Measurements from ENCODE around the gene NEGR1.

The NEGR1 gene

GRCh38 chr1:71881611-71882010 lies 400.7 kb downstream of the NEGR1 start:
- peaks cover 8% of the 10 kb centered on the region for H3K4me1 Mint-ChIP-seq (ENCODE audit: low read depth)
- no peak overlapping the region for H3K4me3 Mint-ChIP-seq
- H3K36me3 Mint-ChIP-seq (ENCODE audit: low read depth), result no peaks in the 10 kb centered on the region
- no peaks in the 10 kb centered on the region for H3K9me3 Mint-ChIP-seq
- no peaks in the 10 kb centered on the region for H3K27me3 Mint-ChIP-seq
- H3K27ac Mint-ChIP-seq, result no peak overlapping the region

GRCh38 chr1:71869326-71869725 lies 413.0 kb downstream of the NEGR1 start:
- H3K36me3 Mint-ChIP-seq (ENCODE audit: low read depth), result no peaks in the 10 kb centered on the region
- no peaks in the 10 kb centered on the region for H3K4me1 Mint-ChIP-seq (ENCODE audit: low read depth)
- H3K27ac Mint-ChIP-seq, result no peak overlapping the region
- no peak overlapping the region for H3K4me3 Mint-ChIP-seq
- H3K9me3 Mint-ChIP-seq, result no peaks in the 10 kb centered on the region
- H3K27me3 Mint-ChIP-seq, result no peaks in the 10 kb centered on the region

GRCh38 chr1:71862756-71863155 lies 419.6 kb downstream of the NEGR1 start:
- Mint-ChIP-seq H3K27me3 (no peaks in the 10 kb centered on the region), H3K9me3 (peaks cover 10% of the 10 kb centered on the region), H3K4me3 (no peak overlapping the region), H3K36me3 (ENCODE audit: low read depth) (no peaks in the 10 kb centered on the region), H3K27ac (no peak overlapping the region), H3K4me1 (ENCODE audit: low read depth) (no peaks in the 10 kb centered on the region)

GRCh38 chr1:71861022-71861421 lies 421.3 kb downstream of the NEGR1 start:
- H3K9me3 Mint-ChIP-seq, result peaks cover 10% of the 10 kb centered on the region
- H3K36me3 Mint-ChIP-seq (ENCODE audit: low read depth), result no peaks in the 10 kb centered on the region
- no peak overlapping the region for H3K27ac Mint-ChIP-seq
- H3K4me3 Mint-ChIP-seq, result no peak overlapping the region
- H3K4me1 Mint-ChIP-seq (ENCODE audit: low read depth), result no peaks in the 10 kb centered on the region
- H3K27me3 Mint-ChIP-seq, result no peaks in the 10 kb centered on the region

GRCh38 chr1:71859806-71860205 lies 422.5 kb downstream of the NEGR1 start:
- Mint-ChIP-seq H3K27ac (no peak overlapping the region), H3K27me3 (no peaks in the 10 kb centered on the region), H3K9me3 (peaks cover 10% of the 10 kb centered on the region), H3K4me3 (no peak overlapping the region), H3K36me3 (ENCODE audit: low read depth) (no peaks in the 10 kb centered on the region), H3K4me1 (ENCODE audit: low read depth) (no peaks in the 10 kb centered on the region)

- Mint-ChIP-seq H3K4me3 (no peak overlapping the region), H3K36me3 (ENCODE audit: low read depth) (no peaks in the 10 kb centered on the region), H3K4me1 (ENCODE audit: low read depth) (no peaks in the 10 kb centered on the region), H3K27me3 (no peaks in the 10 kb centered on the region), H3K9me3 (peaks cover 11% of the 10 kb centered on the region), H3K27ac (no peak overlapping the region)
Measured at GRCh38 chr1:71857862-71858261, 424.5 kb downstream of the NEGR1 start.

- Mint-ChIP-seq H3K9me3 (peaks cover 6% of the 10 kb centered on the region), H3K4me3 (no peak overlapping the region), H3K27me3 (no peaks in the 10 kb centered on the region), H3K27ac (no peak overlapping the region), H3K4me1 (ENCODE audit: low read depth) (no peaks in the 10 kb centered on the region), H3K36me3 (ENCODE audit: low read depth) (no peaks in the 10 kb centered on the region)
Measured at GRCh38 chr1:71853360-71853759, 429.0 kb downstream of the NEGR1 start.

GRCh38 chr1:71850936-71851335 lies 431.4 kb downstream of the NEGR1 start:
- Mint-ChIP-seq H3K4me1 (ENCODE audit: low read depth) (no peaks in the 10 kb centered on the region), H3K36me3 (ENCODE audit: low read depth) (no peaks in the 10 kb centered on the region), H3K27ac (no peak overlapping the region), H3K27me3 (no peaks in the 10 kb centered on the region), H3K4me3 (no peak overlapping the region), H3K9me3 (peaks cover 6% of the 10 kb centered on the region)

GRCh38 chr1:71850515-71850914 lies 431.8 kb downstream of the NEGR1 start:
- no peak overlapping the region for H3K27ac Mint-ChIP-seq
- peaks cover 6% of the 10 kb centered on the region for H3K9me3 Mint-ChIP-seq
- H3K27me3 Mint-ChIP-seq, result no peaks in the 10 kb centered on the region
- H3K36me3 Mint-ChIP-seq (ENCODE audit: low read depth), result no peaks in the 10 kb centered on the region
- no peaks in the 10 kb centered on the region for H3K4me1 Mint-ChIP-seq (ENCODE audit: low read depth)
- H3K4me3 Mint-ChIP-seq, result no peak overlapping the region

GRCh38 chr1:71843012-71843411 lies 439.3 kb downstream of the NEGR1 start:
- H3K4me3 Mint-ChIP-seq, result no peak overlapping the region
- no peak overlapping the region for H3K27ac Mint-ChIP-seq
- no peaks in the 10 kb centered on the region for H3K27me3 Mint-ChIP-seq
- no peaks in the 10 kb centered on the region for H3K36me3 Mint-ChIP-seq (ENCODE audit: low read depth)
- no peaks in the 10 kb centered on the region for H3K4me1 Mint-ChIP-seq (ENCODE audit: low read depth)
- H3K9me3 Mint-ChIP-seq, result no peaks in the 10 kb centered on the region

GRCh38 chr1:71839876-71840275 lies 442.5 kb downstream of the NEGR1 start:
- Mint-ChIP-seq H3K9me3 (no peaks in the 10 kb centered on the region), H3K4me1 (ENCODE audit: low read depth) (no peaks in the 10 kb centered on the region), H3K27ac (no peak overlapping the region), H3K27me3 (no peaks in the 10 kb centered on the region), H3K36me3 (ENCODE audit: low read depth) (no peaks in the 10 kb centered on the region), H3K4me3 (no peak overlapping the region)

GRCh38 chr1:71836904-71837303 lies 445.4 kb downstream of the NEGR1 start:
- Mint-ChIP-seq H3K27me3 (no peaks in the 10 kb centered on the region), H3K27ac (no peak overlapping the region), H3K4me3 (no peak overlapping the region), H3K9me3 (no peaks in the 10 kb centered on the region), H3K36me3 (ENCODE audit: low read depth) (no peaks in the 10 kb centered on the region), H3K4me1 (ENCODE audit: low read depth) (no peaks in the 10 kb centered on the region)

GRCh38 chr1:71835442-71835813 lies 446.9 kb downstream of the NEGR1 start:
- Mint-ChIP-seq H3K36me3 (ENCODE audit: low read depth) (no peaks in the 10 kb centered on the region), H3K4me1 (ENCODE audit: low read depth) (no peaks in the 10 kb centered on the region), H3K9me3 (no peaks in the 10 kb centered on the region), H3K27ac (no peak overlapping the region), H3K27me3 (no peaks in the 10 kb centered on the region), H3K4me3 (no peak overlapping the region)

- no peak overlapping the region for H3K27ac Mint-ChIP-seq
- H3K9me3 Mint-ChIP-seq, result no peaks in the 10 kb centered on the region
- H3K4me3 Mint-ChIP-seq, result no peak overlapping the region
- H3K4me1 Mint-ChIP-seq (ENCODE audit: low read depth), result no peaks in the 10 kb centered on the region
- no peaks in the 10 kb centered on the region for H3K36me3 Mint-ChIP-seq (ENCODE audit: low read depth)
- H3K27me3 Mint-ChIP-seq, result no peaks in the 10 kb centered on the region
Measured at GRCh38 chr1:71834601-71835441, 447.5 kb downstream of the NEGR1 start.

- Mint-ChIP-seq H3K27ac (no peak overlapping the region), H3K36me3 (ENCODE audit: low read depth) (no peaks in the 10 kb centered on the region), H3K4me1 (ENCODE audit: low read depth) (no peaks in the 10 kb centered on the region), H3K4me3 (no peak overlapping the region), H3K27me3 (no peaks in the 10 kb centered on the region), H3K9me3 (no peaks in the 10 kb centered on the region)
Measured at GRCh38 chr1:71831646-71832045, 450.7 kb downstream of the NEGR1 start.

GRCh38 chr1:71829346-71829745 lies 453.0 kb downstream of the NEGR1 start:
- Mint-ChIP-seq H3K36me3 (ENCODE audit: low read depth) (no peaks in the 10 kb centered on the region), H3K9me3 (peaks cover 4% of the 10 kb centered on the region), H3K4me3 (no peak overlapping the region), H3K4me1 (ENCODE audit: low read depth) (no peaks in the 10 kb centered on the region), H3K27ac (no peak overlapping the region), H3K27me3 (no peaks in the 10 kb centered on the region)
